Kidney glomerular epithelial cell (primary cell): ENCODE data around the gene CFAP46.
"Not testable (repeated sequence)": the region's sequence is repeated elsewhere in the genome, so short reads cannot be mapped to it uniquely, and the experiment has no call there.

Source experiments
- DNase-seq: peaks from one replicate; lab custom pipeline; 2025; lab: John Stamatoyannopoulos, UW

Gene CFAP46

DNA sequence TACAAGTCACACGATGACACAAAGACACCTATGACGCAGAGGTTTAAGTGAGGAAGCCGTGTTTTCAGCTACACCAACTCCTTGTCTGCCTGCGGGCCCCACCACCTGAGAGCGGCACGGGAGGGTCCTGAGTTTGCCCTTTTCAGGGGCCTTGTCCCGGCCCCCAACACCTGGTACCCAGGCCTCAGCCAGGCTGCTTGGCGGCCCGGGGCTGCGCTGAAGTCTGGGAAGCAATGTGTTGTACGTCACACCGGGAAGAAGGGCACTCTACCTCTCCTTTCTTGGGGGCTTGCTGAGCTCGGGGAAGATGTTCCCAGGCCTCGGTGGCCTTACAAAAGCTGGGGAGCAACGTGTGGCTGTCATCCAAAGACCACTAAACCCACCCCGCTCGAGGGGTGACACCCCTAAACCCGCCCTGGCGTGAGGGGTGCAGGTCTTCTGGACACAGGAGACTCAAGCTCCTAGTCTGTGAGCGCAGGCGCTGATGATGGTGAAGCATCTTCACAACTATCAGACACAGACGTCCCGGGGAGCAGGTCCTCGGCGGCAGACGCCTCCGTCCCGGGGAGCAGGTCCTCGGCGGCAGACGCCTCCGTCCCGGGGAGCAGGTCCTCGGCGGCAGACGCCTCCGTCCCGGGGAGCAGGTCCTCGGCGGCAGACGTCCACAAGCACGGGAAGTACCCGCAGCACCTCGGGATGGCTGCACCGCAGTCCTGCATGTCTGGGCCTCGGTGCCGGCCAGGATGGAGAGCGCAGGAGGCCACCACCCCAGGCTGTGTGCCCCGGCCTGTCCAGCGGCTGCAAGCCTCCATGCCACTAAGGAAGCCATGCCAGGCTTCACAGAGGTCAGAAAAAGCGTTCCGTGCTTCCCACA is 15.4 kb downstream of the CFAP46 start:
- DNase-seq, result no peak

- DNase-seq, result no peak
Measured at GRCh38 chr10:132926070-132926469, 16.3 kb downstream of the CFAP46 start.

- DNase-seq, result no peak
Measured at GRCh38 chr10:132925614-132926013, 16.8 kb downstream of the CFAP46 start.

- no peak for DNase-seq
Measured at GRCh38 chr10:132925071-132925561, 17.3 kb downstream of the CFAP46 start.

DNA sequence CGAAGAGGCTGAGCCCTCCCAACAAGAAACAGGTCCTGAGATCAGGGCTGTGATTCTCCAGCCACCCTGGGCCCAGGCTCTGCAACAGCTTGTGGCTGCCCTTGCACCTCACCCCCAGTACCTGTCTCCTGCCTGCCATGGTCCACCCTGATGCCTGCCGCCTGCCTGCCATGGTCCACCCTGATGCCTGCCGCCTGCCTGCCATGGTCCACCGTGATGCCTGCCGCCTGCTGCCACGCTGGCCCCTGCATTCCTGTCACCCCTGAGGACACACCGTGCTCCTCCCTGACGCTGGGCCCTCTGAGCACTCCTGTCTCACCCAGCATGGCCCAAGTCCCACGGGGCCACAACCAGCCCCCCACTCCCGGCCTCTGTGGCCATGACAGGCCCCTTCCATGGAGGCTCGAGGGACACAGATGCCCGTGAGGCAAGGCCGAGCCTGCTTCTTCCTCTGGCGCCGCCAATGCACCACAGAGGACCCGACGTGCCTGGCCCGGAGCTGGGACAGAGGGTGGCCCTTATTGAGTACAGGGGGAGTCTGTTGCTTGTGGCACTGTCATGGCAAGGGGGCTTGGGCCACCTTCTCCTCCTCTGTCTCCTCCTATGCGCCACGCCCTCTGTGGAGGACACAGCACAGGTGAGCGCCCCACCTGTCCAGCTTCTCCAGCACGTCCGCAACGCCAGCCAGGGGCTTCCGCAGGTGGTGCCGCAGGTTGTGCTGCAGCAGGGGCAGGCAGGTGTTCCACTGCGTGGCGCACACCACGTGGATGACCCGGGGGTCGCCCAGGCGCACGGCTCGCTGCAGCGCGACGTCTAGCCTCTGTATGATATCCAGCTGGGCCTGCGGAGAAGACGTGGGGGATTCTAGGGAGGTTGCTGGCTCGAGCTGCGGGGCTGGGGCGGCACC is 18.1 kb downstream of the CFAP46 start:
- DNase-seq, result no peak

DNA sequence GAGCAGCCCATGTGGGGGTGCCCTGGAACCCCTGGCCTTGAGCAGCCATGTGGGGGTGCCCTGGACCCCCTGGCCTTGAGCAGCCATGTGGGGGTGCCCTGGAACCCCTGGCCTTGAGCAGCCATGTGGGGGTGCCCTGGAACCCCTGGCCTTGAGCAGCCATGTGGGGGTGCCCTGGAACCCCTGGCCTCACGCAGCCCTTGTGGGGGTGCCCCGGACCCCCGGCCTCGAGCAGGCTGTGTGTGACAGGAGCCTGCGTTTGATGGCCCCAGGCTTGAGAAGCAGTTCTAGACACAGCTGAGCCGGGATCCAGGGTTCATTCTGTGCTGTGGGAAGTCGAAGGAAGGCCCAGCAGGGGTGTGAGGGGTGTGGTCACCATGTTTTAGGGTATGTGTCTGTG is 19.0 kb downstream of the CFAP46 start:
- not testable (repeated sequence) for DNase-seq

DNA sequence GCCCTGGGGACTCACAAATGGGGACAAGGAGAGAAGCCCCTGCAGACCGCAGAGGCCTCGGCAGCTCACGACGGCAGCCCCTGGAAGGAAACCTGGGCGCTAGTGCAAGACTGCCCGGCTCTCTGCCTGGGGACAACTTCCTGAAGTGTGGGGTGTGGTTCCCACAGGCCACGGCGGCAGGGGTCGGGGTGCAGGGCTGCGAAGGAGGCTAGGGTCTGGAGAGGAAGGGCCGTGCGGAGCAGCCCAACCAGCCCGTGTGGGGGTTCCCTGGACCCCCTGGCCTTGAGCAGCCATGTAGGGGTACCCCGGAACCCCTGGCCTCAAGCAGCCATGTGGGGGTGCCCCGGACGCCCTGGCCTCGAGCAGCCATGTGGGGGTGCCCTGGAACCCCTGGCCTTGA is 19.5 kb downstream of the CFAP46 start:
- DNase-seq, result no peak

GRCh38 chr10:132921818-132922807 is 20.3 kb downstream of the CFAP46 start:
- no peak for DNase-seq

DNA sequence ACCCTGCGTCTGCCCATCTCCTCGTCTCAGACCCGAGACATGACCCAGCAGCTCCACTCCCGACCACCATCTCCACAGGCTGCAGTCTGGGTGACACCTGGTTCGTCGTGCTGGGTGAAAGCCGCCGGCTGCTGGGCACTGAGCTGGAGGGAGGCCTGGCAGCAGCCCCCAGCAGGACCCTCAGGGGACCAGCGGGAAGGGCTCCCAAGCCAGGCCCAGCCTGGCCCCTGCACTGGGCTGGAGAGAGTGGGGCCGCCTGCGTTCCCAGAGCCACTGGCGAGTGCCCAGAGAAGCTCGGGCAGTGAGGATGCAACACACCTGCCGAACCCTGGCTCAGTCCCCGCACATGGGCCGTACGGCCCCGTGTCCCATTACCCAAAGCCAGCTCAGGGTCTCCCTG is 21.3 kb downstream of the CFAP46 start:
- DNase-seq, result no peak

DNA sequence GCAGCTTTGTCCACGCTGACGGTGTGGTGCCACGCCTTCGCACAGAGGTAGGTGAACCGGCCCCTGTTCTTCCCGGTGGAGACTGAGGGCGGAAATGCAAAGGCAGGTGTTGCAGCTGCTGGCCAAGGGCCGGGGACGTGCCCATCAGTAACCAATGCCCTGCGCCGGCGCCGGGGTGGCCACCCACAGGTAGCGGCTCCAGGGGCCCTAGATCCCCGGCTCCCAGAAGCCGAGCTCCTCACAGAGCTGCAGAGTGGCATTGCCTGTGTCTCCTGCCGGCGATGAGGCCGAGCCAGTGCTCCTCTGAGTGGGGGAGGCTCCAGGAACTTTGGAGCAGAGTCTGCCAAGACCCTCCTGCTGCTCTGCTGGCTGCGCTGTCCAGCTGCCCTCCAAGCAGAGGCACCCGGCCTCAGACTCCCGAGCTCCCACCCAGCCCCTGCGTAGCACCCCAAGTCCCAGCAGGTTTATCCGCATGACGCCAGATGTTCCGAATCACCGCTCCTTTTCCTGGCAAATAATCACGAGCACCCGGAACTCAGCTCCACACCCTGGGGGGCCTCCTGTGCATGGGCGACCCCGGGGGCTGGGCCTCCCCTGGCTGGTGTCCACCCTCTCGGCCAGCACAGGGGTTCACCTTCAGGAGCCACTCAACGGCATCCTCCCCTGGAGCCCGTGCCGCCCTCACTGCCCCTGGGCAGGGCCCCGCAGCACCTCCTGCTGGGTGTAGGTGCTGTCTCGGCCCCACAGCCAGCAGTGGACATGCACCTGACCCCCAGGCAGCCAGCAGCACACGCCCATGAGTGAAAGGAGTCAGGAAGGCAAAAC is 22.1 kb downstream of the CFAP46 start:
- DNase-seq, result no peak

GRCh38 chr10:132919374-132920100 is 22.8 kb downstream of the CFAP46 start:
- DNase-seq, result no peak

DNA sequence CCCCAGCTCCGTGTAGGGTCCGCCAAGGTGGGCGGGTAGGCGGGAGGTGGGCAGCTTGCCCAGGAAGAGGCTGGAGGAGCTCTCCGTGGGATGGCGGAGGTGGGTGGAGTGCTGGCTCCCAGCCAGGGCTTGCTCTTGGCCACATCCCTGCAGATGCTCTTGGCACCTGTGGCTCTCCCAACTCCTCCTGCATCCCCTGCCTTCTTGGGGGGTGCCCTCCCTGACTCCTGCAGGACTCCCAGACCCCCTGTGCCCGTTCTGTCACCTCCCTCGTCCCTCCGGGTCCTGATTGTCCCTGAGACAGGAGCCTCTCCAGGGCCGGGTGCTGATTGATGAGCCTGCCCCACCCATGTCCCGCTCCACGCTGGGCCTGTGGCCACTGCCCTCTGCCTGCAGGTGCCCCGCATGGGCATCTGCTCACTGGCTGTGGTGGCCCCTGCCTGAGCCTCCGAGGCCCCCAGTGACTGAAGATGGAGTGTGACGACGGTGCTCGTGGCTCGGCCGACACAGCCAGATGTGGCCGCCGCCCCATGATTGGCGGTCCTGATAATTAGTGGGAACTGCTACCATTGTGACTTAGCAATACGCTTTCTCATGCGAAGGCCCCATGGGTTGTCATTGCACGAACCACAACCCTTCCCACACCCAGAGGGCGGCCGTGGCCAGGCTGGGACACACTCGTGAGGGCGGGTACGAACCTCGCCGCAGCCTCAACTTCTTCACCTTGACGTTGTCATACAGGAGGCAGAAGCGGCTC is 23.6 kb downstream of the CFAP46 start:
- no peak for DNase-seq

DNA sequence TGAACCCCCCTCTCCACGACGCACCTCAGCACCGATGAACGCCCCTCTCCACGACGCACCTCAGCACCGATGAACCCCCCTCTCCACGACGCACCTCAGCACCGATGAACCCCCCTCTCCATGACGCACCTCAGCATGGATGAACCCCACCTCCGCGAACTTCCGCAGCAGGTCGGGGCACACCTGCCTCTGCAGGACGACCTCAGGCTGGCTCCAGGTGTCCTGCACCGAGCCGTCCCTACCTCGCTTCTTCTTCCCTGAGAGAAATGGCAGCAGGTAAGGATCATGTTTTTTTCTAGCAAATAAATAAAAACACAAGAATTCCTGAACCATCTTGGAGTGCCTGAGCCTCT is 24.1 kb downstream of the CFAP46 start:
- DNase-seq, result no peak

DNA sequence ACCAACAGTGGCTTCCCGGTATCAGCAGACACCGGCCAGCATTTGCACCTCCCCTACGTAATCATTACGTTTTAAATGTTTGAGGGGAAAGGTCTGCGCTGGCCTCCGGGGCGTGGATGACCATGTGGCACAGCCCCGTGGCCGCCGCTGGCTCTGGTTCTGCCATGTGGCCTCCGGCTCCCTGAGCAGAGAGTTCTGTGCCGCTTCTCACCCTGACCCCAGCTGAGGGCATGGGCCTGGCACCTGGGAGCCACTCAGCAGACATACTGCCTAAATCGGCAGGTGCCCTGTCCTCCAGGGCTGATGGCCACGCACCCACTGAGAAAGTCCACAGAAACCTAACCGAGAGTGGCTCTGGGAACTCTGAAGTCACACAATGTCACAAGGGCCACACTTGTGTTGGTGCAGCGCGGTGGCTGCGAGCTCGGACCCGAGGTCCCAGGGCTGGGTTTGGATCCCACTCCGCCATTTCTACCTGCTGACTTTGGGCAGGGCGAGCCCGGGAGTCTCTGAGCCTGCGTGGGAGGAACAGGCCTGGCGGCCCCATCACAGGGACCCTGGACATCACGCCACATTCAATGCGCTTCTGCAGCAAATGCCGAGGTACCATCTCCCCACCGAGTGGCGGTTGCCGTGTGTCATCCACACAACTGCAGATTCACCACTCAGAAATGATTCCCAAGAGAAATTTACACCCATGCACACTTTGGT is 25.3 kb downstream of the CFAP46 start:
- no peak for DNase-seq

DNA sequence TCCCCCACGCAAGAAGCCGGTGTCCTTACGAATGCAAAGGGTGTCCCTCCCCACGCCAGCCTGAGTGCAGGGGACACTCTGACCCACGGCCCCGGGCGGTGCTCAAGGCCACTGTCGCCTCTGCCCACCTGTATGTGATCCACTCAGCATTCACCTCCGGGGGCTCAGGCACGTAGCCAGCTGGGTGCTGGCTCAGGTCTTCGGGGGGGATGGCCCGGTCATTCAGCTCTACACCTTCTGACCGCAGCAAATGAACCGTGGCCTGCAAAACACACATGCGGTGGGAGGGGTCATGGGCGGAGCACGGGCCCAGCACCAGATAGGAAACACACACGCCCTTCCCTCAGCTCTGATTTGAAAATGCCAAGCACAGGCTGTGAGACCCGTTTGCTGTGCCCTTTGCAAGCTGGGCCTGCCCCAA is 25.9 kb downstream of the CFAP46 start:
- DNase-seq, result no peak

DNA sequence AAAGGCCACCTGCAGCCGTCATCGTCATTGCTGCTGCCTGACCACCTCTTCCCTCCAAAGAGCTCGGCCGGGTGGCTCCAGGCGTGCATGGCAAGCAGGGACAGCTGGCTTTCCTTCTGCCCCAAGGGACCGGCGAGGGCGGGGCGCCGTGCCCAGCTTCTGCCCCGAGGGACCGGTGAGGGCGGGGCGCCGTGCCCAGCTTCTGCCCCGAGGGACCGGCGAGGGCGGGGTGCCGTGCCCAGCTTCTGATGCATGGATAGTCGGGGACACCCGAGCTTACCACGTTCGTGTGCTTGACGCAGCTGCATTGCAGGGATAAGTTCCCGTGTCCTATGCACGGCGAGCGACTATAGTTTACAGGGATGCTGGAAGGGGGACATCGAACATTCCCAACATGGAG is 27.0 kb downstream of the CFAP46 start:
- DNase-seq, result no peak

- DNase-seq, result no peak
Measured at GRCh38 chr10:132914732-132915131, 27.6 kb downstream of the CFAP46 start.

DNA sequence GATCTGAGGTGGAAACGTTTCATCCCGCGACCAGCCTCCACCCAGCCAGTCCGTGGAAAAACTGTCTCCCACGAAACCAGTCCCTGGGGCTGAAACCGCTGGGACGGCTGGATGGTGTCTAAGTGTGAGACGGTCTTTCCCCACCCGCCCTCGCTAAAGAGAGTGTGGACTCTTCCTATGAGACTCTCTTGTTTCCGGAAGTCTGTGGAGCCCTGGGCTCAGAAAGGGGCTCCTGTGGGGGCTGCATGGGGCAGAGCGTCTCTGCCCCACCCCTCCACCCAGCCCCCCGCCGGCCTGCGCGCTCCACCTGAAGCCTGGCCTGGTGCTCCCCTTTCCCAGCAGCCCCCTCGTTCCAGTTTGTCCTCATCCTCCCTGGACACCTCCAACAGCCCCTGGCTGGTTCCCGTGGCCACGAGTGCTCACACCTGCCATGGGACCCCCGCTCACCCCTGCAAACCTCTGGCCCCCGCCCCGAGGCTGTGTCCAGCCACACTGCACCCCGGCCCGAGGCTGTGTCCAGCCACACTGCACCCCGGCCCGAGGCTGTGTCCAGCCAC is 28.7 kb downstream of the CFAP46 start:
- no peak for DNase-seq
